Nephron (organoid): ENCODE results near the gene SSH3.
A peak's percentile ranks its signal among the peaks of the same experiment; 100 is the strongest.

Experiments
- H3K27ac Mint-ChIP-seq, 3 experiments: 2 replicates each; pipeline ENCODE4 v1.8.0; 2020; ENCODE audit warnings: mixed read lengths in 3 of 3, mild to moderate bottlenecking in 2 of 3, moderate library complexity in 1 of 3
- H3K27me3 Mint-ChIP-seq: 2 replicates; pipeline ENCODE4 v1.8.0; 2021; ENCODE audit warnings: low read depth, mild to moderate bottlenecking, moderate library complexity, mixed read lengths
- H3K36me3 Mint-ChIP-seq: 2 replicates; pipeline ENCODE4 v1.8.0; 2020; ENCODE audit warnings: low read depth, mixed read lengths
- H3K4me1 Mint-ChIP-seq: 2 replicates; pipeline ENCODE4 v1.8.0; 2020; ENCODE audit warnings: mixed read lengths
- H3K4me3 Mint-ChIP-seq, 3 experiments: 2 replicates each; pipeline ENCODE4 v1.8.0; 2020; ENCODE audit warnings: mild to moderate bottlenecking in 3 of 3, mixed read lengths in 3 of 3, moderate library complexity in 2 of 3
- H3K9me3 Mint-ChIP-seq: 2 replicates; pipeline ENCODE4 v1.8.0; 2020; ENCODE audit warnings: mixed read lengths
- CTCF ChIP-seq, 3 experiments: fragments of 200-600 bp; sonication (generic); IDR thresholded peaks; one replicate each; pipeline ENCODE4 v1.5.0; 2021; ENCODE audit warnings: antibody characterized with exemption in 3 of 3; ENCODE audit not compliant: unreplicated experiment in 3 of 3

SSH3 gene

DNA sequence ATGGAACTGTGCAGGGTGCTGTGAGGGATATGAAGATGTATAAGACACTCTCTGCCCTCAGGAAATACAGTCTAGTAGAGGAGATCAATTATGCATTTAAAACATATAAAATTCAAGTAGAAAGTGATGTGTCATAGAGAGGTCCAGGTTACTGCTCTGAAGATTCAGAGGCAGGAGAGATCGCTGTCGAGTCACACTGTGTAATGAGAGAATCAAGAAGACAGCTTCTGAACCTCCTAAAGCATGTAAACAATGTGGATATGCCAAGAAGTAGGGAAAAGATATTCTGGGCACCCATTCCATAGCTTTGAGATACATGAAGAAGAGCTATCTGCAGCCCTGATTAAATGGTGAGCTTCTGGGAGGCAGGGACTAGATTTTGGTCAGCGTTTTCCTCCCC is 16.7 kb downstream of the SSH3 start:
- Mint-ChIP-seq H3K4me1 (peaks cover 9% of the 10 kb centered on the region), H3K27ac (no peak overlapping the region), H3K27me3 (peaks cover 10% of the 10 kb centered on the region), H3K9me3 (no peaks in the 10 kb centered on the region), H3K36me3 (peaks cover 4% of the 10 kb centered on the region), H3K4me3 (no peak overlapping the region)
- TF ChIP-seq CTCF (IDR thresholded peaks at IDR 0.05; ENCODE audit: unreplicated experiment in 3 of 3): no peak

- Mint-ChIP-seq H3K9me3 (no peaks in the 10 kb centered on the region), H3K4me3 (no peak overlapping the region), H3K27me3 (peaks cover 7% of the 10 kb centered on the region), H3K4me1 (peaks cover 9% of the 10 kb centered on the region), H3K36me3 (peaks cover 4% of the 10 kb centered on the region), H3K27ac (no peak overlapping the region)
- TF ChIP-seq CTCF (IDR thresholded peaks at IDR 0.05; ENCODE audit: unreplicated experiment in 3 of 3): no peak
Measured at GRCh38 chr11:67320691-67321090, 17.4 kb downstream of the SSH3 start.

- TF ChIP-seq CTCF (IDR thresholded peaks at IDR 0.05; ENCODE audit: unreplicated experiment in 3 of 3): no peak
- Mint-ChIP-seq H3K4me1 (peaks cover 9% of the 10 kb centered on the region), H3K27me3 (peaks cover 7% of the 10 kb centered on the region), H3K9me3 (no peaks in the 10 kb centered on the region), H3K27ac (no peak overlapping the region), H3K36me3 (peaks cover 7% of the 10 kb centered on the region), H3K4me3 (peak overlapping the region; percentile 25 to 38 (median 33))
Measured at GRCh38 chr11:67321313-67321871, 18.1 kb downstream of the SSH3 start.

GRCh38 chr11:67322049-67322448 is 18.7 kb downstream of the SSH3 start:
- Mint-ChIP-seq H3K27ac (no peak overlapping the region), H3K4me3 (no peak overlapping the region), H3K27me3 (peaks cover 7% of the 10 kb centered on the region), H3K9me3 (no peaks in the 10 kb centered on the region), H3K4me1 (peaks cover 9% of the 10 kb centered on the region), H3K36me3 (peaks cover 7% of the 10 kb centered on the region)
- TF ChIP-seq CTCF (IDR thresholded peaks at IDR 0.05; ENCODE audit: unreplicated experiment in 3 of 3): no peak

DNA sequence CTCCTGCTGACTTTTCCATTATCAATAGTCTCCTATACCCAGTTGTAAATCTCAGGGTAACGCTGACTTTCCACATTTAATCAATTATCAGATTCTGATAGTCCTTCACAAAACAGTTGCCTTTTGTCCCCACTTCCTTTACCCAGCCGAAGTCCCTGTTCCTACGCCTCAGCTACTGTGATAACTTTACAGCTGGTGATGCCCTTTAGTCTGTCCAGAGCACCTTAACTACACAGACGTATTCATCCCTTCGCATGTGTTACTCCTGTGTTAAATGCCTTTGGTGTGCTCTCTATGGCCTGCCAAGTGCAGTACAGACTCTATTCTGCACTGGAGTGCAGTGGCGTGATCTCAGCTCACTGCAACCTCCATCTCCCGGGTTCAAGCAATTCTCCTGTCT is 20.2 kb downstream of the SSH3 start:
- TF ChIP-seq CTCF (IDR thresholded peaks at IDR 0.05; ENCODE audit: unreplicated experiment in 3 of 3): no peak
- Mint-ChIP-seq H3K36me3 (peaks cover 7% of the 10 kb centered on the region), H3K27ac (no peak overlapping the region), H3K4me1 (peaks cover 3% of the 10 kb centered on the region), H3K4me3 (no peak overlapping the region), H3K27me3 (peaks cover 4% of the 10 kb centered on the region), H3K9me3 (no peaks in the 10 kb centered on the region)

DNA sequence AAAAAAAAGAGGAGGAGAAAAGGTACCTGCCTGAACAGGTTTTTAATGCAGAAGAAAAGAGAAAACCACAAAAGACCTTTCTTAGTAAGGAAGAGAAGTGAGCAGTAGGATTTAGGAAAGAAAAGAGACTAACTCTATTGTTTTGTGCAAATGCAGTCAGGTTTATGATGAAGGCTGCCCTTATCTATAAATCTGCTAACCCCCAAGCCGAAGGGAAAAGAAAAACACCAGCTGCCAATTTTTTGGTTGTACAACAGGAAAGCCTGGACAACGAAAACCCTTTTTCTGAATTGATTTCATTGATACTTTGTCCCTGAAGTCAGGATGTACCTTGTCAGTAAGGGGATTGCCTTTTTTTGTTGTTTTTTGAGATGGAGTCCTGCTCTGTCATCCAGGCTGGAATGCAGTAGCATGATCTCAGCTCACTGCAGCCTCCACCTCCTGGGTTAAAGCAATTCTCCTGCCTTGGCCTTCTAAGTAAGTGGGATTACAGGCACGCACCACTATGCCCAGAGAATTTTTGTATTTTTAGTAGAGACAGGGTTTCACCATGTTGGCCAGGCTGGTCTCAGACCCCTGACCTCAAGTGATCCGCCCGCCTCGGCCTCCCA is 28.9 kb downstream of the SSH3 start:
- Mint-ChIP-seq H3K9me3 (no peaks in the 10 kb centered on the region), H3K36me3 (peaks cover 10% of the 10 kb centered on the region), H3K27me3 (no peaks in the 10 kb centered on the region), H3K27ac (no peak overlapping the region), H3K4me1 (no peaks in the 10 kb centered on the region), H3K4me3 (no peak overlapping the region)
- TF ChIP-seq CTCF (IDR thresholded peaks at IDR 0.05; ENCODE audit: unreplicated experiment in 3 of 3): no peak
